Coronary artery (tissue), 2 donors: ENCODE data around the gene GADD45A.
"Not testable (repeated sequence)": the region's sequence is repeated elsewhere in the genome, so short reads cannot be mapped to it uniquely, and the experiment has no call there.

Source experiments
- DNase-seq: peaks from one replicate; pipeline ENCODE4 v3.0.0-alpha.2; 2017; ENCODE audit warnings: low spot score
- H3K27ac ChIP-seq, 2 donors: fragments of 200-600 bp; sonication (generic); one replicate each; pipeline ENCODE4 v1.5.1; 2016 to 2019
- H3K4me3 ChIP-seq: fragments of 200-600 bp; sonication (generic); 2 replicates; pipeline ENCODE4 v1.5.1; 2016; ENCODE audit warnings: mild to moderate bottlenecking, moderate library complexity
- TF ChIP-seq, protein P1 (sequence below): fragments of 200-600 bp; sonication (generic); IDR thresholded peaks from one replicate; pipeline ENCODE4 v1.5.1; 2019; ENCODE audit warnings: antibody characterized with exemption

GADD45A gene

DNA sequence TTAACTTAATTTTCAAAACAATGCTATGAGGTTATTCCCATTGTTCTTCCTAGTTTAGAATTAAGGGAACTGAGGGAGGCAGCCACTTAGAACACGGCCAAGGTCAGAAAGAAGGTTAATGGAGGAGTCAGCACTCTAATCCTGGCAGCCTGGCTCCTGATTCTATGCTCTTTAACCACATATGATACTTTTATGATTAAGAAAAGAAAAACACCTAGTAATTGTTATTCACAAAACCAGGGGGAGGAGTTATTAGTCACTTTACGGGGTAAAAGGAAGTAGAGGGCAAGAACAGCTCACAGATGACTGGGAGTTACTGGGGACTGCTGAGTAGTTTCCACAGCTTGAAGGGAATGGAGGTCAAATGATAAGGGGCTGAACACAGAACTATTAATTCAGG lies 38.6 kb downstream of the GADD45A start:
- TF ChIP-seq, protein P1, sequence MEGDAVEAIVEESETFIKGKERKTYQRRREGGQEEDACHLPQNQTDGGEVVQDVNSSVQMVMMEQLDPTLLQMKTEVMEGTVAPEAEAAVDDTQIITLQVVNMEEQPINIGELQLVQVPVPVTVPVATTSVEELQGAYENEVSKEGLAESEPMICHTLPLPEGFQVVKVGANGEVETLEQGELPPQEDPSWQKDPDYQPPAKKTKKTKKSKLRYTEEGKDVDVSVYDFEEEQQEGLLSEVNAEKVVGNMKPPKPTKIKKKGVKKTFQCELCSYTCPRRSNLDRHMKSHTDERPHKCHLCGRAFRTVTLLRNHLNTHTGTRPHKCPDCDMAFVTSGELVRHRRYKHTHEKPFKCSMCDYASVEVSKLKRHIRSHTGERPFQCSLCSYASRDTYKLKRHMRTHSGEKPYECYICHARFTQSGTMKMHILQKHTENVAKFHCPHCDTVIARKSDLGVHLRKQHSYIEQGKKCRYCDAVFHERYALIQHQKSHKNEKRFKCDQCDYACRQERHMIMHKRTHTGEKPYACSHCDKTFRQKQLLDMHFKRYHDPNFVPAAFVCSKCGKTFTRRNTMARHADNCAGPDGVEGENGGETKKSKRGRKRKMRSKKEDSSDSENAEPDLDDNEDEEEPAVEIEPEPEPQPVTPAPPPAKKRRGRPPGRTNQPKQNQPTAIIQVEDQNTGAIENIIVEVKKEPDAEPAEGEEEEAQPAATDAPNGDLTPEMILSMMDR = no peak
- Histone ChIP-seq H3K4me3 (no peak overlapping the region), H3K27ac (peak overlapping the region in 1 of 2 donors; percentile 60)

DNA sequence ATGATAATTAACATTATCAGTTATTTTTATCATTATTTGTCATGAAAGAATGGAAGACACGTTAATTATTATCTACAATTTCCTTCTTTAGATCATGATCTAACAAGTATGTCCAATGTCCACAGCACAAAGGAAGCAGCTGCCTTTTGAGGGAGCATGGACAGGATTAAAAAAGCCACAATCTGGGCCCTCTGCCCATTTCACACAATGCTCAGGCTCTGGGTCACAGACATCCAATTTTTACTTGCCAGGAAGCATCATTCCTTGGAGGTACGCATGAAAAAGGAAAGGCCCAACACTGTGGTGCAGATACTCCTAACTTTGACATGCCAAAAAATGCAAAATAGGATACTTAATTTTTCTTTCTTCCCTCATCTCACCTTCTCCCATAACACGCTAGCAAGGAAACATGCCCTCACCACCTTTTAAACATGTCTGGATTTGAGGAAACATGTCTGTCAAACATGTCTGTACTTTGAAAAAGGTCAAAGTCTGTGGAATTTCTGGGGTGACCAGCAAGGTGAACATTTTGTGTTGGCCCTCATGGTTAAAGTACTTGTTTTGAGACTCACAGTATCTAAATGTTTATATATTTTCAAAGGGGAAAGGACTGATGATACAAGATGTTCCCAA lies 40.0 kb downstream of the GADD45A start:
- no peak for DNase-seq
- no peak overlapping the region for H3K4me3 ChIP-seq
- H3K27ac ChIP-seq = peak overlapping the region; percentile 16 to 24
- TF ChIP-seq, protein P1 = no peak

More for the DNA sequence above, 38.6 kb downstream of the GADD45A start:
- no peak for DNase-seq

DNA sequence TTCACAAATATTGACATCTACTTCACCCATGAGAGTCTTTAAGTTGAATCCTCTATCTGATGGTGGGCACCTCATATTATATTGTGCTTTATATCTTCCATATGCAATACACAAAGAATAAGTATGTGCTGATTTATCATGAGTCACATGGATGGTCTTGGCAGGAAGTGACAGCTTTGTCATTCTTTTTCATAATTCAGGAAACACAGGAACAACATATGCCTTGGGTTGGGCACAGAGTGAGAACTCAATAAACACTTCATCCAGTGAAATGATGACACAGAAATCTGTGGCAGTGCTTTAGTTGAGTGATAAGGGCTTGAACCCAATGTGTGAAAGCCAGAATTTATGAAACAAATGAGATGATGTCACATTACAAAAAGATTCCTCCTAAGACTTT lies 41.2 kb downstream of the GADD45A start:
- TF ChIP-seq, protein P1 = no peak
- H3K27ac ChIP-seq = no peak overlapping the region
- no peak for DNase-seq
- no peak overlapping the region for H3K4me3 ChIP-seq

DNA sequence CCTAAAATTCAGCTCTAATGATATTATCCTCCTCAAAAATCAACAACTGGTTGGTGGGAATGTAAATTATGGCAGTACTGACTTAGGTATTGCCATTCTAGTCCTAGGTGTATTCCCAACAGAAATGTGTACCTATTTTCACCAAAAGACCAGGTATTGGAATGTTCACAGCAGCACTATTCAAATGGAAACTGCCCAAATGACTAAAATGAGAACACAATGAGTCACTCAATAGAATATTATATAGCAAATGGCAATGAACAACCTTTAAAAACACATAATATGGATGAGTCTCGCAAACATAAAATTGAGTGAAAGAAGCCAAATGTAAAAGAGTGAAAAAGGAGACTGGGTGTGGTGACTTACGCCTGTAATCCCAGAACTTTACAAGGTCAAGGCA lies 44.9 kb downstream of the GADD45A start:
- TF ChIP-seq, protein P1 = no peak
- no peak overlapping the region for H3K27ac ChIP-seq
- DNase-seq = no peak
- H3K4me3 ChIP-seq = no peak overlapping the region

DNA sequence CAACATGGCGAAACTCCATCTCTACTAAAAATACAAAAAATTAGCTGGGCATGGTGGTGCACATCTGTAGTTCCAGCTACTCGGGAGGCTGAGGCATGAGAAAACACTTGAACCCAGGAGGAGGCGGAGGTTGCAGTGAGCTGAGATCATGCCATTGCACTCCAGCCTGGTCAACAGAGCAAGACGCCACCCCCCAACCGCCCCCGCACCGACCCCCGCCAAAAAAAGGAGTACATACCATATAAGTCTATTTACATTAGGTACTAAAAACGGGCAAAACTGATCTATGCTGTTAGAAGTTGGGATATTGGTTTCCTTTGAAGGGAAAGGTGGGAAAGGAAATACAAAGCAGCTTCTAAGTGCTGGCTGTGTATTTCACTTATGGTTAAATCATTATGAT lies 45.3 kb downstream of the GADD45A start:
- not testable (repeated sequence) for H3K4me3 ChIP-seq, H3K27ac ChIP-seq, DNase-seq

DNA sequence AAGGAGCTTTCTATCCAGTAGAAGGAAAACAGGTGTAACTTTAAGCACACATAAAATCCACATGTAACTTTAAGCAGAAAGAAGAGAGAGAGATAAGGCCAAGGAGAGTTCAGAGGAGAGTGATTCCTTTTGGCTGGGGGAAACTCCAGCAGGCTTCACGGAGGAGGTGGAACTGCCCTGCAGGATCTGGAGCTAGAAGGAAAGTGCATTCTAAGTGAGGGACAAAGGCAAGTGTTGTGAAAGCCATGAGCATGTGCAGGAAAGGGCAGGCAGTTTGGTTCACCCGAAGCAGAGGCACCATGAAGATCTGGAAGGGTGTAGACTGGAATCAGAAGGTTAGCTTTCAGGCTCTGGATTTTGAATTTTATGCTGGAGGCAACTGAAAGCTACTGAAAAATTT lies 46.3 kb downstream of the GADD45A start:
- TF ChIP-seq, protein P1 = no peak
- no peak overlapping the region for H3K4me3 ChIP-seq
- DNase-seq = no peak
- peak overlapping the region in 1 of 2 donors; percentile 9 for H3K27ac ChIP-seq

DNA sequence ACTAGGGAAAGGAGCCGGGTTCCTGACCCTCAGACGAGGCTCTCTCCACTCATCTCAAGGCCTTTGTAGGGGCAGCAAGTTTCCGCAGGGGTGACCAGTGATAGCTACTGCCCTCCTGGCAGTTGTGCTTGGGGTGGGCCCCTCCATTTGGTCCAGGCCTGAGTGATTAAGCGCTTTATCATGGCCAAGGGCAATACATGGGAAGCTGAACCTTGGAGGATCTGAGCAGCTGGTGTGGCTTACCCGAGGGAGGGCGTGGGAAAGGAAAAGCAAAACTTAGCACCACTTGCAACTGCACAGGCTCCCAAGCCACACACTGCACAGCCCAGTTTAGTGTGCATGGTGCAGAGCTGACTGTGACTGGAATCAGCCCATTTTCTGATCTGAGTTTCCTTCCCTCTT lies 47.8 kb downstream of the GADD45A start:
- Histone ChIP-seq H3K4me3 (no peak overlapping the region), H3K27ac (peak overlapping the region; percentile 29 to 82)
- TF ChIP-seq, protein P1 = no peak
- peak; percentile 80 for DNase-seq
